Activated T-helper 1 cell treated with anti-CD3 and anti-CD28 coated beads, Interleukin-12 subunit alpha, Interleukin-12 subunit beta, Interleukin-2, Interleukin-4 antibody, amounts not matched to agents 30 ng/mL and 10 ng/mL and 1 ng/mL, durations not matched to agents 14 hours and 24 hours and 36 hours (primary cell): ENCODE measurements around the gene NYAP2. TPM values are rescaled to one million over a fixed set of nuclear protein-coding genes. Genes with fewer than 3 reads are reported as not detected.

Experiments used
- DNase-seq: peaks from one replicate; pipeline ENCODE4 v3.0.0; 2021; ENCODE audit warnings: low spot score
- H3K27ac Mint-ChIP-seq: one replicate; pipeline ENCODE4 v1.8.0; 2021; ENCODE audit warnings: mild to moderate bottlenecking, mixed read lengths
- H3K27me3 Mint-ChIP-seq: one replicate; pipeline ENCODE4 v1.8.0; 2022; ENCODE audit warnings: mild to moderate bottlenecking, moderate library complexity, mixed read lengths; ENCODE audit not compliant: insufficient read depth
- H3K36me3 Mint-ChIP-seq: one replicate; pipeline ENCODE4 v1.8.0; 2021; ENCODE audit warnings: low read depth, mixed read lengths
- H3K4me1 Mint-ChIP-seq: one replicate; pipeline ENCODE4 v1.8.0; 2021; ENCODE audit warnings: low read depth, mixed read lengths
- H3K4me3 Mint-ChIP-seq: one replicate; pipeline ENCODE4 v1.8.0; 2021; ENCODE audit warnings: mild to moderate bottlenecking, moderate library complexity, mixed read lengths
- H3K9me3 Mint-ChIP-seq: one replicate; pipeline ENCODE4 v1.8.0; 2021; ENCODE audit warnings: mixed read lengths
- intact Hi-C: fragments of 100-400 bp; cut with micrococcal nuclease; formaldehyde crosslinking; loops from one replicate; pipeline ENCODE4 v1.15.1; 2024
- total RNA-seq: library from RNA; stranded (reverse); gene quantifications from 2 replicates; pipeline ENCODE4 v1.2.3, GENCODE V29; 2022

The NYAP2 gene
- total RNA-seq, 1 donor from 2014 or later, result not detected

- Mint-ChIP-seq H3K36me3 (no peaks in the 10 kb centered on the region), H3K9me3 (no peaks in the 10 kb centered on the region), H3K4me1 (no peaks in the 10 kb centered on the region), H3K4me3 (no peak overlapping the region), H3K27ac (no peak overlapping the region), H3K27me3 (peaks cover 6% of the 10 kb centered on the region)
- no peak for DNase-seq
- intact Hi-C loops, result no loop called here
Measured at GRCh38 chr2:225411452-225411851, 11.9 kb downstream of the NYAP2 start.

GRCh38 chr2:225413786-225414185 is 14.3 kb downstream of the NYAP2 start:
- H3K4me1 Mint-ChIP-seq, result no peaks in the 10 kb centered on the region
- no peak overlapping the region for H3K27ac Mint-ChIP-seq
- no peak overlapping the region for H3K4me3 Mint-ChIP-seq
- no peak for DNase-seq
- no peaks in the 10 kb centered on the region for H3K36me3 Mint-ChIP-seq
- peaks cover 6% of the 10 kb centered on the region for H3K27me3 Mint-ChIP-seq
- H3K9me3 Mint-ChIP-seq, result no peaks in the 10 kb centered on the region
- intact Hi-C loops, result no loop called here

- intact Hi-C loops, result no loop called here
- no peak overlapping the region for H3K4me3 Mint-ChIP-seq
Measured at GRCh38 chr2:225414902-225415301, 15.4 kb downstream of the NYAP2 start.

DNA sequence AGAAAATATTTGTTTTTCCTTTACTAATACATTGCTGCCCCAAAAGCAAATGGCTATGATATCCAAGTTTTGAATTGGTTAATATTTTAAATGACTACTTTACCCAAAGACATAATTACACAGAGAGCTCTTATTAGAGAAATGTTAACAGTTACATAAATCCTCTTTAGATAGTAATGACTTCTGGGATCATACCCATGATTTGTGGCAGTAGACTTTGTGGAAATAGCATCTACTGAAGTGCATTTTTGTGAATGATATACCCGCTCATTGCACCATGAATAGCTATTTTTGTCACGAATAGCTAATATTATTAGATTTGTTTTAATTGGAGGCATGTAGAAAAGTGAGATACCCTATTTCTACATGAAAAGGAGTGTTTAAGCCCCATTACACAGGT is 15.8 kb downstream of the NYAP2 start:
- Mint-ChIP-seq H3K9me3 (no peaks in the 10 kb centered on the region), H3K36me3 (no peaks in the 10 kb centered on the region), H3K27ac (no peak overlapping the region), H3K27me3 (peaks cover 6% of the 10 kb centered on the region), H3K4me3 (no peak overlapping the region), H3K4me1 (no peaks in the 10 kb centered on the region)
- intact Hi-C loops, result no loop called here
- no peak for DNase-seq

More at GRCh38 chr2:225414902-225415301, 15.4 kb downstream of the NYAP2 start:
- Mint-ChIP-seq H3K9me3 (no peaks in the 10 kb centered on the region), H3K4me1 (no peaks in the 10 kb centered on the region), H3K27me3 (peaks cover 6% of the 10 kb centered on the region), H3K36me3 (no peaks in the 10 kb centered on the region), H3K27ac (no peak overlapping the region)
- DNase-seq, result no peak

DNA sequence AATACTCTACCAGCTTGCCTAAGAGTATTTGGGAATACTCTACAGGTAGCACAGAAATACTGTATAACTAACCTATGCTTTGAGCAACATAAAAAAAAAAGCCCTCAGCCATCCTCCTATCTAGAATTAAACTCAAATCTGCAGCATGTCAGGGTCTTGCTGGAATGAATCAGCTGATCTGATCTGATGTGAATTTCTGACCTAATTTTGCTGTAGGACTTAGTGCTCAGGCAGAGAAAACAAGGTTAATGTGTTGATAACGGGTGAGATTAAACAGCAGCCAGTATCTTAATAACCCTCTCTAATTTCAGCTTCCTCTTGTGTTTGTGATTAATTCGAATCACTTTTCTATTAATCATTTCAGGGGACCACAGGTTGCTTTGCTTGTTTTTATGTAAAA is 16.3 kb downstream of the NYAP2 start:
- no peak overlapping the region for H3K27ac Mint-ChIP-seq
- H3K9me3 Mint-ChIP-seq, result no peaks in the 10 kb centered on the region
- peaks cover 6% of the 10 kb centered on the region for H3K27me3 Mint-ChIP-seq
- intact Hi-C loops, result no loop called here
- no peaks in the 10 kb centered on the region for H3K36me3 Mint-ChIP-seq
- no peak overlapping the region for H3K4me3 Mint-ChIP-seq
- DNase-seq, result no peak
- H3K4me1 Mint-ChIP-seq, result no peaks in the 10 kb centered on the region

- no peaks in the 10 kb centered on the region for H3K36me3 Mint-ChIP-seq
- H3K4me1 Mint-ChIP-seq, result no peaks in the 10 kb centered on the region
- no peak overlapping the region for H3K4me3 Mint-ChIP-seq
- no peak for DNase-seq
- H3K27me3 Mint-ChIP-seq, result peaks cover 8% of the 10 kb centered on the region
- no peak overlapping the region for H3K27ac Mint-ChIP-seq
- intact Hi-C loops, result no loop called here
- H3K9me3 Mint-ChIP-seq, result no peaks in the 10 kb centered on the region
Measured at GRCh38 chr2:225416616-225417367, 17.3 kb downstream of the NYAP2 start.

DNA sequence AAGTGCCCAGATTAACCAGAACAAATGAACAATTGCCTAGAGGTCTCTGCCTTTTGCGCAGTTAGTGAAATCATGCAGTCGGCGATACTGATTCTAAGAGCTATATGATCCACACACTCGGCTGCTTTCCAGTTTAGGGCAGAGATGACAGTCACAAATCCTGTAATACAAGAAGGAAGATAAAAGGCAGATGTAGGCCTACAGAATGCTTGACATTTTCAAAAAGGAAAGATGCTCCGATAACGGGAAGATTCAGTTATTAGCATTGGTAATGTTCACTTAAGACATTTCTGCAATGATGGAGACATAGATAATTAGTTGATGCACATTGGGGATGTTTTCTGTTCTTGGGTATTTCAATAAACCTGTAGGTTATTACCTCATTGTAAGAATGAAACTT is 19.5 kb downstream of the NYAP2 start:
- Mint-ChIP-seq H3K36me3 (no peaks in the 10 kb centered on the region), H3K4me1 (no peaks in the 10 kb centered on the region), H3K4me3 (no peak overlapping the region), H3K27me3 (peaks cover 5% of the 10 kb centered on the region), H3K27ac (no peak overlapping the region), H3K9me3 (no peaks in the 10 kb centered on the region)
- DNase-seq, result no peak
- intact Hi-C loops, result no loop called here

- no peaks in the 10 kb centered on the region for H3K9me3 Mint-ChIP-seq
- no peak overlapping the region for H3K4me3 Mint-ChIP-seq
- intact Hi-C loops, result no loop called here
- no peak overlapping the region for H3K27ac Mint-ChIP-seq
- H3K27me3 Mint-ChIP-seq, result peaks cover 2% of the 10 kb centered on the region
- no peaks in the 10 kb centered on the region for H3K36me3 Mint-ChIP-seq
- H3K4me1 Mint-ChIP-seq, result no peaks in the 10 kb centered on the region
- no peak for DNase-seq
Measured at GRCh38 chr2:225422145-225422544, 22.6 kb downstream of the NYAP2 start.

DNA sequence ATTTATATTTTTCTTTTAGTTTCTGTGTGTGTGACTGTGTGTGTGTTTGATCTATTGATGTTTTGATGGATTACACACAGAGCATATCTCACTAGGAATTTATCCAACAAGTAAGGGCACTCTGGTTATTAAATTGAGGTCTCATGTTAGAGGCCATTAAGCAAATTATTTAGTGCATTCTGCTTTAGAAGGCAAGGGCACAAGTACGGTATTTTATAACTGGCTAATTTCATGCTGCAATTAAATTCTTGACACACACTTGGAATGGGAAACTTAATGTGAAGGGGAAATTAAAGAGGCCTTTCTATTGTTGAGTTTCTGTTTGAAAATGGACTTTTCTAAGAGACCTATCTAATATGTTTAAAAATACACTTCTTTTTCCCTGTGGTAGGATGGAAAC is 25.8 kb downstream of the NYAP2 start:
- Mint-ChIP-seq H3K36me3 (no peaks in the 10 kb centered on the region), H3K4me1 (no peaks in the 10 kb centered on the region), H3K27me3 (peaks cover 2% of the 10 kb centered on the region), H3K4me3 (no peak overlapping the region), H3K27ac (no peak overlapping the region), H3K9me3 (no peaks in the 10 kb centered on the region)
- no peak for DNase-seq
- intact Hi-C loops, result no loop called here

DNA sequence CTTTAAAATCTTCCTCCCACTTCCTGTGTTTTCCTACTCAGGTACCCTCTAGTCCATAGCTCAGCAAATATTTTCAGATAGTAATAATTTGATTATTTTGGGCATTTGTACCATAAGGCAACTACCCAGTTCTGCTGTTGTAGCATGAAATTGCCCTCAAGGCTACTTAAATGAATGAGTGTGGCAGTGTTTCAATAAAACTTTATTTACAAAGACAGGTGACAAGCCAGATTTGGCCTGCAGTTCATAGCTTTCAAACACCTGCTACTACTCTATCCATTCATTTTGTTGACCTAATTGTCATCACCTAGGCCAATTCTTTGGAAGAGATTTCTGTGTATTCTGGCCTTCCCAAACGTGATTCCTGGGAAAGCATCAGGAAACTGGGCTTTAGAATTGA is 28.9 kb downstream of the NYAP2 start:
- Mint-ChIP-seq H3K27ac (no peak overlapping the region), H3K36me3 (no peaks in the 10 kb centered on the region), H3K4me1 (no peaks in the 10 kb centered on the region), H3K4me3 (no peak overlapping the region), H3K9me3 (no peaks in the 10 kb centered on the region), H3K27me3 (no peaks in the 10 kb centered on the region)
- DNase-seq, result no peak
- intact Hi-C loops, result no loop called here

DNA sequence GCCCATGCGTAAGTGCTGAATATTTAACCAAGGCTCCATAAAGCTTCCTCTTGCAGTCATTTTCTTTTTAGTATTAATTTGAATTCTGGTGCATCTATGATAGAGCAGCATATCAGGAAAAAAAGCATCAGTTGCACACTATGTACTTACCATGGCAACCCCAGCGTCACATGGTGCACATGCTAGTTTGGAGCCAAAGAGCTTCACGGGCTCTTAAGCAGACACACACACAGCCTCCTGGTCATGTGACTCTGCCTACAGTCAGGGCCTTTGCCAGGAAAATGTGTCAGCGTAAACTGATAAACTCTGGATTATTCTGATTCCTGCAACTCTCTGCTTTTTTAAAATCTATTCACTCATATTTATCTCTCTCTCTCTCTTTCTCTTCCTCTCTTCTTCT is 30.2 kb downstream of the NYAP2 start:
- no peak for DNase-seq
- no peaks in the 10 kb centered on the region for H3K9me3 Mint-ChIP-seq
- no peak overlapping the region for H3K4me3 Mint-ChIP-seq
- H3K36me3 Mint-ChIP-seq, result no peaks in the 10 kb centered on the region
- H3K27me3 Mint-ChIP-seq, result no peaks in the 10 kb centered on the region
- intact Hi-C loops, result no loop called here
- no peaks in the 10 kb centered on the region for H3K4me1 Mint-ChIP-seq
- no peak overlapping the region for H3K27ac Mint-ChIP-seq

- no peaks in the 10 kb centered on the region for H3K9me3 Mint-ChIP-seq
- DNase-seq, result no peak
- no peaks in the 10 kb centered on the region for H3K27me3 Mint-ChIP-seq
- H3K4me3 Mint-ChIP-seq, result no peak overlapping the region
- no peaks in the 10 kb centered on the region for H3K36me3 Mint-ChIP-seq
- H3K27ac Mint-ChIP-seq, result no peak overlapping the region
- no peaks in the 10 kb centered on the region for H3K4me1 Mint-ChIP-seq
- intact Hi-C loops, result no loop called here
Measured at GRCh38 chr2:225431105-225431863, 31.8 kb downstream of the NYAP2 start.

DNA sequence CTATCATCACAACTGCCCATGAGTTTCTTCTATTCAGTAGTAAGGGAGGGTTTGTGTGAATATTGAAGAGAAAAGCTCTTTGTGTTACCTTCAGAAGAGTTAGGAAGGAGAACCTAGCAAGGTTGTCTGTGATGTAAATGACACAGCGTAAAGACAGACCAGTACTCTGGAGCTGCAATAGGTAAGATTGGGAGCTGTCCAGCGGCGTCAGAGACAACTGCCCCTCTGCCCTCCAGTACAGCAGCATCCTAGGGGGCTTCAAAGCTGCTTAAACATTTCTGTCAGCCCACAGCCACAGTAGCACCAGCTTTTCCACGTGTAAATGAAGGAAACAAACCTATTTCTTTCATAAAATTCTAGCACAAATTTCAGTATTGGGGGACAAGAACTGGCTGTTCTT is 34.5 kb downstream of the NYAP2 start:
- Mint-ChIP-seq H3K27me3 (peaks cover 2% of the 10 kb centered on the region), H3K4me1 (no peaks in the 10 kb centered on the region), H3K27ac (no peak overlapping the region), H3K4me3 (no peak overlapping the region), H3K36me3 (no peaks in the 10 kb centered on the region), H3K9me3 (no peaks in the 10 kb centered on the region)
- DNase-seq, result no peak
- intact Hi-C loops, result no loop called here
